Liver (tissue), 9 donors: ENCODE data around the gene ZNF292. TPM values are rescaled to one million over a fixed set of nuclear protein-coding genes. Genes with fewer than 3 reads are reported as not detected.

Experiments
- DNase-seq: peaks from one replicate; pipeline ENCODE4 v3.0.0-alpha.2; 2017; ENCODE audit warnings: low spot score
- H3K27ac ChIP-seq, 2 donors: one replicate each; pipeline ENCODE4 v1.7.0; 2013; ENCODE audit warnings: inconsistent platforms in 2 of 2, low read length in 2 of 2, control low read depth in 1 of 2, low read depth in 1 of 2, mild to moderate bottlenecking in 1 of 2
- H3K27me3 ChIP-seq, 4 donors: one replicate each; pipeline versions ENCODE4 v1.6.1 to v1.7.0; 2013; ENCODE audit warnings: low read length in 3 of 4, inconsistent platforms in 1 of 4, mild to moderate bottlenecking in 1 of 4, moderate library complexity in 1 of 4; ENCODE audit not compliant: control insufficient read depth in 4 of 4, insufficient read depth in 4 of 4
- H3K36me3 ChIP-seq, 4 donors: one replicate each; pipeline versions ENCODE4 v1.6.1 to v1.7.0; 2013; ENCODE audit warnings: low read length in 3 of 4, mild to moderate bottlenecking in 3 of 4, low read depth in 1 of 4, moderate library complexity in 1 of 4; ENCODE audit not compliant: control insufficient read depth in 4 of 4, insufficient read depth in 3 of 4
- H3K4me1 ChIP-seq, 4 donors: one replicate each; pipeline versions ENCODE4 v1.6.1 to v1.7.0; 2013; ENCODE audit warnings: low read length in 3 of 4, mild to moderate bottlenecking in 3 of 4, moderate library complexity in 1 of 4; ENCODE audit not compliant: control insufficient read depth in 4 of 4, insufficient read depth in 4 of 4
- H3K4me3 ChIP-seq, 3 donors: one replicate each; pipeline versions ENCODE4 v1.6.1 to v1.7.0; 2013; ENCODE audit warnings: low read length in 3 of 3, control low read depth in 1 of 3, low read depth in 1 of 3, mild to moderate bottlenecking in 1 of 3
- H3K9ac ChIP-seq, 2 donors: one replicate each; pipeline ENCODE4 v1.7.0; 2013; ENCODE audit warnings: low read length in 2 of 2, mild to moderate bottlenecking in 2 of 2, moderate library complexity in 2 of 2, control low read depth in 1 of 2, low read depth in 1 of 2
- H3K9me3 ChIP-seq, 4 donors: one replicate each; pipeline versions ENCODE4 v1.6.1 to v1.7.0; 2013; ENCODE audit warnings: low read length in 3 of 4; ENCODE audit not compliant: control insufficient read depth in 4 of 4
- ATF3 ChIP-seq: IDR thresholded peaks from 2 replicates; pipeline ENCODE4 v1.6.1; 2016; ENCODE audit warnings: antibody characterized with exemption
- CTCF ChIP-seq: fragments of 150-350 bp; IDR thresholded peaks from 2 replicates; pipeline ENCODE4 v1.5.1; 2017; ENCODE audit warnings: improper control_type of control experiment, low read depth, low read length; ENCODE audit not compliant: missing input control
- EGR1 ChIP-seq, 2 donors: IDR thresholded peaks; 2 replicates each; pipeline ENCODE4 v1.6.1; 2016 to 2018; ENCODE audit warnings: antibody characterized with exemption in 2 of 2, low read depth in 2 of 2
- FOXA1 ChIP-seq: IDR thresholded peaks from 2 replicates; pipeline ENCODE4 v1.6.1; 2016; ENCODE audit warnings: antibody characterized with exemption
- FOXA2 ChIP-seq: IDR thresholded peaks from 2 replicates; pipeline ENCODE4 v1.6.1; 2016; ENCODE audit warnings: antibody characterized with exemption
- GABPA ChIP-seq, 2 donors: IDR thresholded peaks in 1 of 2; conservative IDR thresholded peaks in 1 of 2; 2 replicates each; pipeline ENCODE4 v1.6.1; 2016; ENCODE audit warnings: antibody characterized with exemption in 2 of 2, mild to moderate bottlenecking in 1 of 2, moderate library complexity in 1 of 2
- HNF4A ChIP-seq, 2 donors: conservative IDR thresholded peaks; 2 replicates each; pipeline ENCODE4 v1.6.1; 2016; ENCODE audit warnings: antibody characterized with exemption in 2 of 2, mild to moderate bottlenecking in 2 of 2
- HNF4G ChIP-seq: IDR thresholded peaks from 2 replicates; pipeline ENCODE4 v1.6.1; 2016; ENCODE audit warnings: antibody characterized with exemption
- JUND ChIP-seq, 2 donors: IDR thresholded peaks; 2 replicates each; pipeline ENCODE4 v1.6.1; 2016; ENCODE audit warnings: antibody characterized with exemption in 2 of 2
- MAX ChIP-seq: IDR thresholded peaks from 2 replicates; pipeline ENCODE4 v1.6.1; 2016; ENCODE audit warnings: antibody characterized with exemption
- NR2F2 ChIP-seq: IDR thresholded peaks from 2 replicates; pipeline ENCODE4 v1.6.1; 2016; ENCODE audit warnings: antibody characterized with exemption
- RAD21 ChIP-seq, 2 donors: IDR thresholded peaks; 2 replicates each; pipeline ENCODE4 v1.6.1; 2016; ENCODE audit warnings: antibody characterized with exemption in 2 of 2, mild to moderate bottlenecking in 2 of 2
- REST ChIP-seq: IDR thresholded peaks from 2 replicates; pipeline ENCODE4 v1.6.1; 2016; ENCODE audit warnings: antibody characterized with exemption, mild to moderate bottlenecking
- RXRA ChIP-seq, 2 donors: IDR thresholded peaks; 2 replicates each; pipeline ENCODE4 v1.6.1; 2017 to 2018; ENCODE audit warnings: antibody characterized with exemption in 2 of 2, mild to moderate bottlenecking in 1 of 2
- SP1 ChIP-seq: IDR thresholded peaks from 2 replicates; pipeline ENCODE4 v1.6.1; 2018; ENCODE audit warnings: antibody characterized with exemption, mild to moderate bottlenecking
- TAF1 ChIP-seq: conservative IDR thresholded peaks from 2 replicates; pipeline ENCODE4 v1.6.1; 2016; ENCODE audit warnings: antibody characterized with exemption, mild to moderate bottlenecking
- YY1 ChIP-seq: IDR thresholded peaks from 2 replicates; pipeline ENCODE4 v1.6.1; 2016; ENCODE audit warnings: antibody characterized with exemption, mild to moderate bottlenecking
- ZBTB33 ChIP-seq: IDR thresholded peaks from 2 replicates; pipeline ENCODE4 v1.6.1; 2016; ENCODE audit warnings: antibody characterized with exemption
- WGBS: extraction: QIAGEN DNeasy Blood & Tissue Kit; methylation state at CpG from one replicate; pipeline ENCODE4 v1.1.7; 2013; 5-methylcytosine and 5-hydroxymethylcytosine counted together
- polyA plus RNA-seq, 2 donors: library from polyadenylated mRNA; stranded (reverse) in 1 of 2; unstranded in 1 of 2; fragments of 200-250 nt in 1 of 2; fragments of >200 nt in 1 of 2; fragmentation: Nextera tagmentation in 1 of 2; extraction: Ambion mirVana in 1 of 2; gene quantifications; one replicate each; pipeline versions ENCODE4 v1.2.1 to v1.2.3, GENCODE V29; 2013 to 2015
- total RNA-seq, 2 donors: library from RNA; depleted of rRNA; stranded (reverse); fragments of >200 nt; gene quantifications; one replicate each; pipeline ENCODE4 v1.2.3, GENCODE V29; 2014
- donor health status: healthy.
- donor health status: healthy.
- donor health status: healthy.
- donor health status: healthy.
- donor health status: healthy.

Gene ZNF292
- total and polyA plus RNA-seq, 4 donors = 2.7 to 16.4 (median 12.5) TPM

- H3K27ac ChIP-seq = no peak overlapping the region
- peaks cover 0 to 3% (median 0%) of the 10 kb centered on the region in 4 donors for H3K4me1 ChIP-seq
- no peak for TF ChIP-seq GABPA (IDR thresholded peaks at IDR 0.05 in 1 of 2, conservative IDR thresholded peaks at IDR 0.05 in 1 of 2)
- no peak for TF ChIP-seq JUND (IDR thresholded peaks at IDR 0.05)
- TF ChIP-seq FOXA2 = no peak
- no peak for TF ChIP-seq MAX
- TF ChIP-seq NR2F2 = no peak
- TF ChIP-seq ATF3 = no peak
- TF ChIP-seq TAF1 = no peak
- no peak for TF ChIP-seq RAD21 (IDR thresholded peaks at IDR 0.05)
- TF ChIP-seq HNF4G = no peak
- TF ChIP-seq YY1 = no peak
- TF ChIP-seq SP1 = no peak
- no peak for TF ChIP-seq REST
- no peak for TF ChIP-seq RXRA (IDR thresholded peaks at IDR 0.05)
- no peak for TF ChIP-seq HNF4A (conservative IDR thresholded peaks at IDR 0.05)
- WGBS = 98% methylated on average over 6 of the region's 6 CpGs
- no peak overlapping the region for H3K4me3 ChIP-seq
- no peak for DNase-seq
- H3K27me3 ChIP-seq = no peaks in the 10 kb centered on the region
- H3K9ac ChIP-seq = no peak overlapping the region
- H3K9me3 ChIP-seq = no peaks in the 10 kb centered on the region
- H3K36me3 ChIP-seq = no peaks in the 10 kb centered on the region
Observed at GRCh38 chr6:87181903-87182302, 26.5 kb downstream of the ZNF292 start.

- DNase-seq = no peak
- Histone ChIP-seq H3K36me3 (no peaks in the 10 kb centered on the region), H3K4me1 (peaks cover 0 to 3% (median 0%) of the 10 kb centered on the region in 4 donors), H3K27me3 (no peaks in the 10 kb centered on the region), H3K9me3 (no peaks in the 10 kb centered on the region), H3K27ac (no peak overlapping the region), H3K9ac (no peak overlapping the region), H3K4me3 (no peak overlapping the region)
- WGBS = 89% methylated on average over 2 of the region's 2 CpGs
- TF ChIP-seq CTCF (no peak), ZBTB33 (no peak), REST (no peak), RAD21 (IDR thresholded peaks at IDR 0.05) (no peak), ATF3 (no peak), SP1 (no peak), JUND (IDR thresholded peaks at IDR 0.05) (no peak), FOXA1 (no peak), MAX (no peak), YY1 (no peak), NR2F2 (no peak), EGR1 (IDR thresholded peaks at IDR 0.05; ENCODE audit: low read depth in 2 of 2) (no peak), RXRA (IDR thresholded peaks at IDR 0.05) (no peak), HNF4A (conservative IDR thresholded peaks at IDR 0.05) (no peak), HNF4G (no peak), TAF1 (no peak)
Observed at GRCh38 chr6:87182321-87182720, 27.0 kb downstream of the ZNF292 start.
